Fibroblast of lung (primary cell): ENCODE data around the gene SCGB3A2.

Experiments
- CTCF ChIP-seq, 2 donors: IDR thresholded peaks in 1 of 2; conservative IDR thresholded peaks in 1 of 2; 1 replicate in 1 of 2; 2 replicates in 1 of 2; pipeline ENCODE4 v1.5.1; 2011 to 2012; ENCODE audit warnings: low read length in 2 of 2, control low read depth in 1 of 2, inconsistent platforms in 1 of 2, low read depth in 1 of 2, mild to moderate bottlenecking in 1 of 2
- EZH2 ChIP-seq: IDR thresholded peaks from 2 replicates; pipeline ENCODE4 v1.5.1; 2012; ENCODE audit warnings: low read length, control low read depth, mild to moderate bottlenecking; ENCODE audit errors: missing control alignments

- TF ChIP-seq CTCF (conservative IDR thresholded peaks at IDR 0.05 in 1 of 2, IDR thresholded peaks at IDR 0.05 in 1 of 2; ENCODE audit: low read depth in 1 of 2, low read length in 2 of 2) (no peak), EZH2 (no peak)
These were observed 20.4 kb downstream of the SCGB3A2 start for GRCh38 chr5:147898875-147899401.
